Mesothelial cell of epicardium (in vitro differentiated cells): ENCODE results near the gene SPTBN1. TPM values are rescaled to one million over a fixed set of nuclear protein-coding genes. Genes with fewer than 3 reads are reported as not detected.

Experiments used
- DNase-seq, 2 experiments: peaks; one replicate each; pipeline ENCODE4 v3.0.0; 2021; ENCODE audit warnings: low spot score in 2 of 2; ENCODE audit not compliant: unreplicated experiment in 2 of 2
- H3K27ac Mint-ChIP-seq: 2 replicates; pipeline ENCODE4 v1.8.0; 2021; ENCODE audit warnings: mixed read lengths
- H3K27me3 Mint-ChIP-seq: 2 replicates; pipeline ENCODE4 v1.8.0; 2021; ENCODE audit warnings: low read depth, mixed read lengths
- H3K36me3 Mint-ChIP-seq: 2 replicates; pipeline ENCODE4 v1.8.0; 2021; ENCODE audit warnings: mixed read lengths
- H3K4me1 Mint-ChIP-seq: 2 replicates; pipeline ENCODE4 v1.8.0; 2021; ENCODE audit warnings: mixed read lengths
- H3K4me3 Mint-ChIP-seq: 2 replicates; pipeline ENCODE4 v1.8.0; 2021; ENCODE audit warnings: mild to moderate bottlenecking, moderate library complexity, mixed read lengths
- H3K9me3 Mint-ChIP-seq: 2 replicates; pipeline ENCODE4 v1.8.0; 2021; ENCODE audit warnings: mixed read lengths
- CTCF ChIP-seq: fragments of 200-600 bp; sonication (generic); IDR thresholded peaks from one replicate; pipeline ENCODE4 v1.5.0; 2021; ENCODE audit warnings: antibody characterized with exemption; ENCODE audit not compliant: unreplicated experiment
- total RNA-seq: library from RNA; stranded (reverse); gene quantifications from 3 replicates; pipeline ENCODE4 v1.2.1, GENCODE V29; 2021

The SPTBN1 gene
- total RNA-seq, 1 donor from 2014 or later: 281 TPM

- Mint-ChIP-seq H3K4me1 (peaks cover 52% of the 10 kb centered on the region), H3K27ac (peak overlapping the region; percentile 59), H3K9me3 (no peaks in the 10 kb centered on the region), H3K4me3 (no peak overlapping the region), H3K36me3 (peaks cover 5% of the 10 kb centered on the region), H3K27me3 (no peaks in the 10 kb centered on the region)
- no peak for DNase-seq
- no peak for TF ChIP-seq CTCF
Measured at GRCh38 chr2:54476852-54477251, 20.7 kb downstream of the SPTBN1 start.

GRCh38 chr2:54477896-54478295 lies 21.8 kb downstream of the SPTBN1 start:
- no peaks in the 10 kb centered on the region for H3K9me3 Mint-ChIP-seq
- TF ChIP-seq CTCF: no peak
- no peak overlapping the region for H3K27ac Mint-ChIP-seq
- peaks cover 49% of the 10 kb centered on the region for H3K4me1 Mint-ChIP-seq
- no peak overlapping the region for H3K4me3 Mint-ChIP-seq
- H3K36me3 Mint-ChIP-seq: peaks cover 5% of the 10 kb centered on the region
- no peak for DNase-seq
- H3K27me3 Mint-ChIP-seq: no peaks in the 10 kb centered on the region

GRCh38 chr2:54478899-54479298 lies 22.8 kb downstream of the SPTBN1 start:
- Mint-ChIP-seq H3K9me3 (no peaks in the 10 kb centered on the region), H3K36me3 (peaks cover 5% of the 10 kb centered on the region), H3K4me3 (no peak overlapping the region), H3K27ac (no peak overlapping the region), H3K4me1 (peaks cover 49% of the 10 kb centered on the region), H3K27me3 (no peaks in the 10 kb centered on the region)
- no peak for TF ChIP-seq CTCF
- no peak for DNase-seq

- Mint-ChIP-seq H3K4me1 (peaks cover 50% of the 10 kb centered on the region), H3K4me3 (no peak overlapping the region), H3K9me3 (peaks cover 1% of the 10 kb centered on the region), H3K36me3 (peaks cover 7% of the 10 kb centered on the region), H3K27ac (no peak overlapping the region), H3K27me3 (no peaks in the 10 kb centered on the region)
- TF ChIP-seq CTCF: no peak
- no peak for DNase-seq
Measured at GRCh38 chr2:54479424-54479823, 23.3 kb downstream of the SPTBN1 start.

GRCh38 chr2:54480025-54480424 lies 23.9 kb downstream of the SPTBN1 start:
- no peak for TF ChIP-seq CTCF
- H3K4me3 Mint-ChIP-seq: no peak overlapping the region
- peaks cover 7% of the 10 kb centered on the region for H3K9me3 Mint-ChIP-seq
- H3K36me3 Mint-ChIP-seq: peaks cover 13% of the 10 kb centered on the region
- no peak for DNase-seq
- H3K27ac Mint-ChIP-seq: no peak overlapping the region
- H3K27me3 Mint-ChIP-seq: no peaks in the 10 kb centered on the region
- peaks cover 51% of the 10 kb centered on the region for H3K4me1 Mint-ChIP-seq

- no peaks in the 10 kb centered on the region for H3K27me3 Mint-ChIP-seq
- H3K36me3 Mint-ChIP-seq: peaks cover 17% of the 10 kb centered on the region
- H3K4me3 Mint-ChIP-seq: no peak overlapping the region
- peaks cover 7% of the 10 kb centered on the region for H3K9me3 Mint-ChIP-seq
- TF ChIP-seq CTCF: no peak
- no peak for DNase-seq
- H3K4me1 Mint-ChIP-seq: peaks cover 36% of the 10 kb centered on the region
- no peak overlapping the region for H3K27ac Mint-ChIP-seq
Measured at GRCh38 chr2:54481686-54482085, 25.6 kb downstream of the SPTBN1 start.
